Kasumi-1 (cell line): ENCODE data around the gene TBC1D16.
"Not testable (repeated sequence)": the region's sequence is repeated elsewhere in the genome, so short reads cannot be mapped to it uniquely, and the experiment has no call there.

Experiments used
- DNase-seq, 2 experiments: peaks; one replicate each; lab custom pipeline; 2025; lab: John Stamatoyannopoulos, UW

TBC1D16 gene

DNA sequence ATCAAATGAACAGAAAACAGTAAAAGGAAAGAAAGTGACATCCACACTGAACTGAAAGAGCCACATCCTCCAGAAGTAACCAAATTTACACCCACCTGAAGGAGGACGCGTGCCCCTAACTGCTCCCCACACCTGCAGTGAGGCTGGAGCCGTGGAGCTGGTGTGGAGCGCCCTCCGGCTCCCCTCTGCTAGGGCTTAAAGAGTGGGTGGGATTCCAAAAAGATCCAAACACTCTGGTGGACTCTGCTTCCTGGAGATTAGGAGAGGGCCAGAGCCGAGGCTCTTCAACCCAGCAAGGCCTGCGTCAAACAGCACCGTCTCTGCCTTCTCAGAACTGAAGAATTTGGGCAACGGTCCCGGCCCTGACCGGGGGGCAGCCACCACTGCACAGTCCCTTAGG, 16.0 kb upstream of the TBC1D16 start:
- DNase-seq: no peak

DNA sequence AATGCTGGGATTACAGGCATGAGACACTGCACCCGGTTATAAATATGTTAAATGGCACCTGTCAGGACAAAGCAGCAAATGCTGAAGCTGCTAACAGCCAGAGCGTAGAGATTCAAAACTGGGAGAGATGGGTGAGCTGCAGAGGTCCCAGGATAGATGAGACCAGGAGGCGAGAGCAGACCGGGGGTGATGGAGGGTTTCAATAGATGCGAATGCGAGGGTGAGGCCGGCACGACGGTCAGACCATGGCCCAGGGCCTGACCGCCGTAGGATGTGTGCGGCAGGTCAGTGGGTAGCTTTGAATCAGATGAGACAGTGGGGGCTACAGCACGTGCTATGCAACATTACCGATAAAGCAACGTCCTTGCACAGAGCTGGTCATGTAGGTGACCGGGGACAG, 15.0 kb upstream of the TBC1D16 start:
- no peak for DNase-seq

DNA sequence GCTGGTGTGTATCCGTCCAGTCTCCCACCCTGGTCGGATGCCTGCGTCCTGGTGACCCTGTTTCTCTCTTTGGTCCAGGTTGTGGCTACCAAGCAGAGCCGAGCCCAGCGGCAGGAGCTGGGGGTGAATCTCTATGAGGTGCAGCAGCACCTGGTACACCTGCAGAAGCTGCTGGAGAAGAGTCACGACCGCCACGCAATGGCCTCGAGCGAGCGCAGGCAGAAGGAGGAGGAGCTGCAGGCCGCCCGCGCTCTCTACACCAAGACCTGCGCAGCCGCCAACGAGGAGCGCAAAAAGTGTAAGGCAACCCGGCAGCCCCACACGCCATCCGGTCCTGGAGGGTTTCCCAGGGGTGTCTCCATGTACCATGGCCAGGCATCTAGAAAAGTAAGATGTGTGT, 14.3 kb upstream of the TBC1D16 start:
- DNase-seq: no peak

DNA sequence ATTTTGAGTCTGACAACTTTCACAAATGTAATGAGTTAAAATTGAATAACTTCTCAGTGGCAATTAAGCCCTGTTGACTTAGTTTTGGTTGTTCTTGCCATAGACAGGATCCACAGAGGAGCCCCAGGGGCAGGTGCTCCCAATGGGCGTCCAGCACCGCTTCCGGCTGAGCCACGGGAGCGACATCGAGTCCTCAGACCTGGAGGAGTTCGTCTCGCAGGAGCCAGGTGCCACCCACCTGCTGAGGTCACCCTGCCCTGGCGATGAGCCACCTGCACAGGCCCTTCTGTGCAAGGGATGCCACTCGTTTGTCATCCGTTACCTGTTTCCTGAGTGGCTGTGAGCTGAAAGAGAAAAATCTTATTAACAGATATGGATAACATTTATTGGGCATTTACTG, 11.5 kb upstream of the TBC1D16 start:
- no peak for DNase-seq

DNA sequence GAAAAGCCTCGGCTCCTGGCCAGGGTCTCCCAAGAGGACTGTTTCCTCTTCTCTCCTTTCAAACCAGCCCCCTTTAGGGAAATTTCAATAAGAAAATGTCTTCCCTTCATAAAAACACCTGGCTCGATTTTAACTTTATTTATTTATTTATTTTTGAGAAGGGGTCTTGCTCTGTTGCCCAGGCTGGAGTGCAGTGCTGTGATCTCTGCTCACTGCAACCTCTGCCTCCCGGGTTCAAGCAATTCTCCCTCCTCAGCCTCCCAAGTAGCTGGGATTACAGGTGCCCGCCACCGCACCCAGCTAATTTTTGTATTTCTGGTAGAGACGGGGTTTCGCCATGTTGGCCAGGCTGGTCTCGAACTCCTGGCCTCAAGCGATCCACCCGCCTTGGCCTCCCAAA, 11.0 kb upstream of the TBC1D16 start:
- not testable (repeated sequence) for DNase-seq

DNA sequence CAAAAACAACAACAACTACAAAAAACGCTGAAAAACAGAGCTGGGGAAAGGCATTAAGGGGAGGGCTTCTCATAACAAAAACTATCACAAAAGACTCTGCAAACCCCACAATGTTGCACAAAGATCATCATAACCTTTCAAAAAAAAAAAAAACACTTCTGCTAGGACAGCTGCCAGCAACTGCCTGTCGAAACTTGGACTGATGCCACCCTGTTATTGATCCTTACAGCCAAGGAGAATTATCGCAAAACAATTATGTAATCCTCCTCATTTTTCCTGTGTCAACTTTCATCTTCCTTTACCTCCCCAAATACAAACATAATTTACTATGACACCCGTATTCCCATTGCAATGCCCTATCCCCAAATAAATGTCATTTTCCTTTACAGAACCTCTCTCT, 10.0 kb upstream of the TBC1D16 start:
- no peak for DNase-seq

DNA sequence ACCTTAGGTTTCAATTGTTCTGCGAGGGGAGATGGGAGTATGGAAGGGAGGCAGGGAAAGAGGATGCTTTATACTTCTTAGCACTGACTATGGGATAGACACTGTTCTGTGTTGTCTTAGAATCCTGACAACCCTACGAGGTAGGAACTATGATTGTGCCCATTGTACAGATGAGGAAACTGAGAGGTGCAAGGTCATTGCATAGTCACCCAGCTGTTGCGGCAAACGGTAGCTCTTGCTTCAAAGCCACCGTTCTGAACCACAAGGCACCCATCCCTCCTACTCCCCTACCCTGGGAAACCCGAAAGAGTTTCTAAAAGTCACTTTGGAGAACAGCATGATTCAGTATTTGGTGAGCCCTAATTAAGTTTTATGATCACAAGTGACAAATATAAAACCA, 8.3 kb upstream of the TBC1D16 start:
- no peak for DNase-seq

DNA sequence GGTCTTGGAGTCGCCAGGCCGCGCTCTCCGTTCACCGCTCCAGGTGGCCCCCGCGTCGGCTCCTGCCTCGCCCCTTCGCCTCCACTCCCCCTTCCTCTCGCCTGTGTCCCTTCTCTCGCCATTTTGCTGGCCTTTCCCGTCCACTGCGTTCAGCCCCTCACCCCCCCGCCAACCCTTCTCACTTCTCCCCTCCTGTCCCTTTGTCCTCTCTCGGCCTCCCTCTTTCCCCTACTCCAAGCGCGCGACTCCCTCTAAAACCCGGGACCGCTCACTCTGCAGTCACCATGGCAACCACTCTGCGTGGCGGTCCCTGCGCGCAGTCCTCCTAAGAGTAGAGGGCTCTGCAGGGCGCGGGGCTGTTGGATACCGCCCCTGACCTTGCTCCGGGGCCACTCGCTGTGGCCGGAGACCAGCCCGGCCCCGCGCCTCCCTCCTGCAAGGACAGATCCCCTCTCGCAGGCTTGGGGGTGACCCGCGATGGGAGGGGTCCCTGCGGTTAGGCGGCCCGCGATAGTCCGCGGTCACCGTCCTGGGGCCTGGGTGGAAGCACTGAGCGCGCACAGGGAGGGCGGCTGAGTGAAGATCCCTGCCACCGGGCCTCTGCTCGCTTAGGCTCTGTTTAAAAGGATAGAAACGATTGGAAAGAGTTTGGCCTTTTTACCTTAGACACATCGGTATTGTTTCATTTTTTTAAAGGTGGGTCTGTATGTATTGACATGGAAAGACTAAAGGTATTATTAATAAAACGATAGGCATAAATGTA, 1.2 kb upstream of the TBC1D16 start:
- DNase-seq: no peak

DNA sequence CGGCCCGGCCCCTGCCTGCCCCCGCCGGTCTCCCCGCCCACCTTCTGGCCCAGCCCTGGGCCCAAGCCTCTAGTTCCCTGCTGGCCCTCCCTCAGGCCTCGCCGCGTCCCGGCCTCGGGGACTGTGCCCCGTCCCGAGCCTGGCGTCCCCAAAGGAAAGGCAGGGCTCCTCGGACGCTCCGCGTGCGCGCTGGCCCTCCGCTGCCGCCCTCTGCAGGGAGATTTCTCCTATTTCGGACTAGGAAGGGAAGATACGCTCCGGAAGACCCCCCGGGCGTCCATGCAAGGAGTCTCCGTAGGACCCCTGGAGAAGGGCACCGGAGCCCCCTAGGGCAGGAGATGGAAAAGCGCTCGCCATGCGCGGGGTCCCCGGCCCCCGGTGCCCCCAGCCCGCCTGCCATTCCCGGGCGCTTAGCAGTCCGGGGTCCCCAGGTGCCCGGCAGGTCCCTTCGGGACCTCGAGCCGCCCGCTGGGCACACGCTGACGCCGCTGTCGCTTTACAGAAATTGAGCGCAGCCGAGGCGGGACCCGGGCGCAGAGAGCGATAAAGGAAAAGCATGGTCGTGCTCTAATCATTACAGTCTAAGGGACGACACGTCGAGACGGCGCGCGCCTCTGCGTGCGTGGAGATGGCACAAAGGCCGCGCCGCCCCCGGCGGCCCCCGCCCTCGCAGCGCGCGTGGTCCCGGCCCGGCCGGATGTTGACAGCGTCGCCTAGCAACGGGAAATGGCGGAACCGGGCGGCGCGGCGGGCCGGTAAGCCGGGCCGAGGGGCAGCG, 454 bp upstream of the TBC1D16 start, which contains the start of gene CCDC40:
TSS of gene CCDC40 (plus strand) at position 706 of the 778 bp plus-strand sequence. CDS start at position 727, 21 bp downstream.
- peak; percentile 53 to 60 for DNase-seq

DNA sequence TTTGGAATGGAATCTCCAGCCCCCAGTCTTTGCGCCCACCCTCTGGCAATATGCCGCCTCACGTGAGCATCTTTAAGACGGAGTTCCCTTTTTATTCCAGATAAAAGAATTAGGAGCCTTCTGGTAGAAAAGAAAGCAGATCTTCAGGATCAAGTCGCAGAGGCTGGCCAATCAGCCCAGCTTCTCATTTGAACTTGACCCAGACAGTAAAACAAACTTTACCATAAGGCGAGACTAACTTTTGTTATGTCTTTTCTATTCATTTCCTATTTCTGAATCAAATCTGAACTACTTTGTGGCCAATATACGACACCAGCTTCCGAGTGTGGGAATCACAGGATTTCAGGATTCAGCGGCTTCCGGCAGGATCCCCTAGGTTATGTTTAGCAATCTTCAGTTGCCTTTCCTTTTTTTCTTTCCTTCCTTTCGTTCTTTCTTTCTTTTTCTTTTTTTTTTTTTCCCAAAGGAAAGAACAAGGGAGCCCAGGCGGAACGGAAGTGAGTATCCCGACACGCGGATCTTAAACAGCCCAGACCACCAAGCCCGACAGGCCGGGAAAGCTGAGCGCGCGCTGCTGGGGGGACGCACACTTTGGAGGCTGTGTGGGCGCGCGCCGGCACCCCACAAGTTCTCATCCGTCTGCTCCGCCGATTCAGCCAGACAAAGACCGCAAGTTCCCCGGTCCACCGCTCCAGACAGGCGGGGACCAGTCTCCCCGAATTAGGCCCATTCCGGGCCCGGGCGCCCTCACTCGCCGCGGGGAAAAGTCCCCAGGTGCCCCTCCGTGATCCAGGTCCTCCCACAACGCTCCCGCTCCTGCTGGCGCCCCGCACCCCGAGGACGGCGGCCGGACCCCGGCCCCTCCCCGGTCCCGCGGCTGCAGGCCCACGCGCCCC, 633 bp downstream of the TBC1D16 start:
- peak; percentile 39 to 44 for DNase-seq

DNA sequence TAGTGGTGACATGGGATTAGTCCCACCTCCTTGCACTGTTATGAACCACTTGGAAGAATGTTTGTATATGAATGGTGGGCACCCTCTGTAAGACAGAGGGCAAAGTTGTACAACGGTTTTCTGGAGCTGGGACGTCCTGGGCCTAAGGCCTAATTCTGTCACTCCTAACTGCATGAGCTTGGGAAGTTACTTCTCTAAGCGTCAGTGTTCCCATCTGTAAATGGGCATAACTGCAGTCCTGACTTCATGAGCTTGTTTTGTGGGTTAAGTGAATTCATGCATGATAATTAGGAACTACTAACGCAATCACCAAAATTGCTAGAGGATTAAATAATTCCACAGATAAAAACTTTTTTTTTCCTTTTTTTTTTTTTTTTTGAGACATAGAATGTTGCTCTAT, 1.8 kb downstream of the TBC1D16 start:
- no peak for DNase-seq

DNA sequence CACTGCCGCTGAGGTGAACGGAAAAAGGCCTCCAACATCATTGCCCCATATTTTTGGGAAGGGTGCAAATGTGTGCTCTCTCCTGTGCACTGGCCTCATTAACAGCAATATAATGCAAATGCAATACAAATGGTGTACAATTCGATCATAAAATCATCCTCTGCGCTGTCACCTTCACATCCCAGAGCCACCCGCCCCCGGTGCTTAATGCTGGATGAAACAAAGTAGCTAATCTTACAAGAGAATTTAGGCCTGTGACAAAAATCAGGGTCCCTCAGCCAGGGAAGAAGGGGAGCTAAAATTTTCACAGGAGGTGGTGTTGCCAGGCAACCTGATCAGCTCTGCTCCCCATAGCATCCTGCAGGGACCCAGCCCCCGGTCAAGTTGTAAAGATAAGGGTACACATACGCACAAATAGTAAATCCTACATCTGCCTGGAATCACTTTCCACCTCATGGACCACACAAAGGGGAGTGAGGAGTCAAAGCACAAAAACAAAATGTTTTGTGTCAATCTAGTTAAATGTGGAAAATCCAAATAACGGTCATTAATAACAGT, 3.0 kb downstream of the TBC1D16 start:
- no peak for DNase-seq

DNA sequence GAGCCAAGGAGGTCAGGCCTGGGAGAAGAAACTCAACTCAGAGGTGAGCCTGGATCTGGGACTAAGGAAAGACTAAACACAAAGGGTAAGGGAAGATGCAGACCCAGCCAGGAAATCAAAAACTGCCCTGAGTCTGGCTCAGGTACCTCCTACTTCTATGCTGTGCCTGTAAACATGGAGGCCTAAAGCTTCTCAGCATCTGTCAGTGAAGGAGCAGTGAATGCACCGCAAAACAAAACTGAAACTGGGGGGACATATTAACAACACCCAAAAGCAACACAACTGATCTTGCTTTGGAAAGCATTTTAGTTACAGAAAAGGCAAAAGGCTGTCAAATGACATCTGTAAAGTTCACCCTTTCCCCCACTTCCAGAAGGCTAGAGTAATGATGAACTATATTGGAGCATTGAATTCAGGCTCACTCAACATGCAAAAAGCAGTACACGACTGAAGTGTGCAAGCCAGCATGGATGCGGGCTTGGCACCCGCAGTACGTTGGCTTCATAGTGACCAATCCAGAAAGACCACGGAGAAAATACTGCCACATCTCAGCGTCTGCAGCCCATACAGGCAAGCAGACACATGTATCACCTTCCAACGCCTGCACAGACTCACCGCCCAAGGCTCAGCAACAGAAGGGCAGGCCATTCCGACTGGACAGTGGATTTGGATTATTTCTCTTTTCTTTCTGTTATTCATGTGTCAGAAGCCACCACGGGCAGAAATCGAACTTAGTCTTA, 3.8 kb downstream of the TBC1D16 start:
- DNase-seq: no peak

DNA sequence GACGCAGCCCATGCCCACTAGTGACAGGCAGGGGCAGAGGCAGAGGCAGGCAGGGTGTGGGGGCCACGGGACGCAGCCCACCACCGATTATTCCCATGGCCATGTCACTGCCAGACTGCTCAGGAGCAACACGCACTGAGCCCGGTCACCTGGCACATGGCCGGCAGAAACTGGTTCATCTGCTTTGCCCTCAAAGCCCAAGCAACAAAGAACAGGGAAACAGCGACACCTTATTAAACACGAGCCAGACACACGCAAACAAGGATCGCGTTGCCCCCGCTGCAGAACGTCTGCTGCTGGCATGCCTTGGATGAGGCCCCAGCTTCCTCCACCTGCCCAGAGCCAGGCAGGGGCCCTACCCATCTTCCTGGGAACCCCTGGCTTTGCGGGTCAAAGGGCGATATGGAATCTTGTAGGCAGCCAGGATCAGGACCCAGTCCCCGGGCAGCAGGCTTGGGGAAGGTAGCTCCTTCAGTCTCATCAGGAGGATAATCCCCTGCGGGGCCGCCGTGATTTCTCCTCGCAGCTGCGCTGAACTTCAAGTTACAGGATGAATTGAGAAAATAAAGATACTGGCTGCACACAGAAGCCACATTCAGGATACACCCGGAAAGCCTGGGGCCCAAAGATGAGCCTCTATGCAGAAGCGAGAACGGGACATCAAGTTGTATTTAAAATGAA, 4.8 kb downstream of the TBC1D16 start:
- no peak for DNase-seq

DNA sequence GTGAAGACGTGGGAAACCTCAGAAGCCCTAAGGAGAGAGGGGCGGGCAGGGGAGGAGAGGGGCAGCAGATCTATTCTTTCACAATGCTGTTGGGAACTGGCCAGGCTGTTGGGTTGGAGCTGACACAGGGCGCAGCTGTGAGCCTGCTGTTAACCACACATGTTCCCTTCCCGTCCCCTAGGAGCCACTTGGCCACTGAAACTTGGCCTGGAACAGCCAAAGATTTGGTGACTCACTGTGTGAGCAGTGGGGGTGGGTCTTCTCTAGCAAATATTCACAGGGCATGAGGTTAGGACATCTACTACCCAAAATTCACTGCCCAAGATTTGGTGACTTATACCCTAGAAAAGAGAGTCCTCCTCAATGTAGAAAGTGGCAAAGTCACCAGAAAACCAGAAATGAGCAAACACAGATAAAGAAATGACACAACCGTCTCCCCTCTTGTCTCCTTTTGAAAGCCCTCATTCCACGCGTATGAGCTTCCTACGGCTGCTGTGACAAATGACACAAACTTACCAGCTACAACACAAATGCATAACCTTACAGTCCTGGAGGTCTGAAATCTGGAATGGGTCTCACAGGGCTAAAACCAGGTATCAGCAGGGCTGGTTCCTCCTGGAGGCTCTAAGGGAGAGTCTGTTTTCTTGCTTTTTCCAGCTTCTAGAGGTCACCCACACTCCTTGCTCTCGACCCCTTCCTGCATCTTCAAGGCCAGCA, 6.3 kb downstream of the TBC1D16 start:
- peak; percentile 36 to 44 for DNase-seq

DNA sequence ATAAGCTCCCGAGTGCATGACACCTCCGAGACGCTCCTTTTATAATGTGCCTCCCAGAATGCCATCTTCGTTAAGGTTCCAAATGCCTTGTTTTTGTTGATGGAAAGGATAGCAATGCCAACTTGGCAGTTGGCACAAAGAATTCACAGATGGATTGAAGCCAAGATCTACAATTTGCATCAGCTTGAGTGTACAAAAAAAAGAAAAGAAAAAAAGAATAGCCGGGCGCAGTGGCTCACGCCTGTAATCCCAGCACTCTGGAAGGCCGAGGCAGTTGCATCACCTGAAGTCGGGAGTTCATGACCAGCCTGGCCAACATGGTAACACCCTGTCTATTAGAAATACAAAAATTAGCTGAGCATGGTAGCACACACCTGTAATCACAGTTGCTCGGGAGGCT, 7.6 kb downstream of the TBC1D16 start:
- no peak for DNase-seq

DNA sequence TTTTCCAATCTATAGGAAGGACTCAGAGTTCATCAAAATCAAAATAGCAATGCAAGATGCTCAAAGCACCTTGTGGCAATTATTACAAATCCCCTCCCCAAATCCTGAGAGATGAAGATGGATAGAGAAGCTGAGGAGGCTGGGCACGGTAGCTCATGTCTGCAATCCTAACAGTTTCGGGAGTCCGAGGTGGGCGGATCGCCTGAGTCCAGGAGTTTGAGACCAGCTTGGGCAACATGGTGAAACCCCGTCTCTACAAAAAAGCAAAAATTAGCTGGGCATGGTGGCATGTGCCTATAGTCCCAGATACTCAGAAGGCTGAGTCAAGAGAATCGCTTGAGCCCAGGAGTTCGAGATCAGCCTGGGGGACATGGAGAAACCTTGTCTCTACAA, 8.6 kb downstream of the TBC1D16 start:
- no peak for DNase-seq

DNA sequence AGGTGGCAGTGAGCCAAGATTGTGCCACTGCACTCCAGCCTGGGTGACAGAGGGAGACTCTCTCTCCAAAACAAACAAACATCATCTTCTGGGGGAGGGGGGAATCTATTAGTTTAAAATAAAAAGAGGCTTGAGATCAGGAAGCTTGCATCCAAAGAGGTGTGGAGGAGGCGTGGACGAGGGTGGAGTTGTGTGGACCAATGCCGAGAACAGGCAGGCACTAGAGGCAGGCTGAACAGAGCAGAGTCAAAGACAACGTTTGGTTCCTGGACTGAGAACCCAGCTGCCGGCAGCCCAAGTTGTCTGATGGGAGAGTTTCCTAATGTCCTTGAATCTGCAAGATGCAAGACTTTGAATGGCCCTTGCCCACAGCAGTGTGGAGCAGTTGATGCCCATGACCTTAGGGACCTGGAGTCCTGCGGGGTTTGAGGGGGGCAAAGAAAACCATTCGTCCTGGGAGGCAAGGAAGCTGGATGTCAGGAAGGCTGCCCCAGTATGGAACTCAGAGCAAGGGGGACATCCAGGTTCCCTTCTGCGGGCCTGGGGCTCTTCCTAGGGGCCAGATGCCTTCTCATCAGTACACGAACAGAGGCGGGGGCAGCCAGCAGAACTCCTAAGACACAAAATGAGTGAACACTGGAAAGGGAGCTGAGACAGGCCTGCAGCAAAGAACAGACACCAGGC, 9.2 kb downstream of the TBC1D16 start:
- DNase-seq: no peak

DNA sequence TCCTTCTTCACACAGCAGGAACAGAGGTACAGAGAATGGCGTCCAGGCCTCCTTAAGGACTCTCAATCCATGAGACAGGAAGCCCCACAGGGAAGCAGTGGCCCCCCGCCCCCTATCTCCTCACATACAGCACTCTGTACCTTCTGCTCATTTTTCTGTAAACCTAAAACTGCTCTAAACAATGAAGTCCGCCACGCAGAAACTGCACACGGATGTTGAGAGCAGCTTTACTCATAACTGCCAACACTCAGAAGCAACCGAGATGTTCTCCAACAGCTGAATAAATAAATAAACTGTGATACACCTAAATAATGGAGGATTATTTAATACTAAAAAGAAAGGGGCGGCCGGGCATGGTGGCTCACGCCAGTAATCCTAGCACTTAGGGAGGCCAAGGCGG, 9.9 kb downstream of the TBC1D16 start:
- no peak for DNase-seq

DNA sequence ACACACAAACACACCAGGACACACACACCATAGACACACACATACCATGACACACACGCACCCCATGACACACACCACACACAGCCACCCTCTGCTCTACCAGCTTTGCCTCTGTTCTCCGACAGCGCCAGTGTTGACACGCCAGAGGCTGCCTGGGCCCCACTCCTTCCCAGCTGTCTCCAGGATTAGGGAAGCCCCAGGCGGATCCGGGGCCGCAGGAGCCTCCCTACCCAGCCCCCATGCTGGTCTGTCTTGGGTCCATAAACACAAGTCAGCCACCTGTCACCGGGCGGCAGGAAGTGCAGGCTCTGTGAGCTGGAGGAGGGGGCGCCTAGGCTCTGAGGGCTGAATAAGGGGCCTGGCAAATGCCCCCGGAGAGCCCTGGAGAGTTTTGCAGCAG, 10.5 kb downstream of the TBC1D16 start:
- no peak for DNase-seq
